ENCODE measurements around the gene ADGRG3. TPM values are rescaled to one million over a fixed set of nuclear protein-coding genes. Genes with fewer than 3 reads are reported as not detected.

Gene ADGRG3
- total and polyA plus RNA-seq, 10 of the 15 experiments (the other 5 are each of a cell fraction or from before 2014, with no cell fraction given) = 0.10 to 0.11 (median 0.10) TPM; not detected in 7

- Histone ChIP-seq H3K4me2 (ENCODE audit: control insufficient read depth, insufficient read depth) (no peak overlapping the region), H3K4me3 (no peak overlapping the region), H3K9ac (ENCODE audit: control insufficient read depth, insufficient read depth, low read length) (no peak overlapping the region), H4K20me1 (ENCODE audit: control insufficient read depth, insufficient read depth) (no peaks in the 10 kb centered on the region), H3K36me3 (ENCODE audit: control insufficient read depth in 2 of 2, insufficient read depth in 2 of 2, low read length in 1 of 2) (no peaks in the 10 kb centered on the region), H3K79me2 (ENCODE audit: control insufficient read depth, insufficient read depth, low read length) (no peaks in the 10 kb centered on the region), H3K9me3 (replicated peaks; ENCODE audit: control insufficient read depth, insufficient read depth, low read length) (no peaks in the 10 kb centered on the region), H3K4me1 (ENCODE audit: control insufficient read depth, insufficient read depth, low read length) (no peaks in the 10 kb centered on the region), H2AFZ (ENCODE audit: control insufficient read depth, low read depth, low read length) (no peak overlapping the region), H3K27ac (ENCODE audit: control insufficient read depth, insufficient read depth) (no peak overlapping the region), H3K27me3 (replicated peaks in 1 of 2; ENCODE audit: control insufficient read depth in 2 of 2, insufficient read depth in 2 of 2, low read length in 1 of 2) (no peaks in the 10 kb centered on the region; a peak in 1 of 4 replicates)
- POLR2A ChIA-PET = interaction anchor here (0.6 kb wide), 2 partner anchors 167 to 228 kb away, joined by 3 to 4 read pairs; no protein-coding TSS in a partner anchor
- in situ Hi-C loops (cut with MboI) = no loop called here
- SMC1A ChIA-PET (ENCODE audit: uncharacterized antibody, unreplicated experiment) = no interaction called here
- WGBS (ENCODE audit: insufficient coverage, insufficient replicate concordance, low lambda C conversion rate, missing lambda C conversion rate) = 37% methylated on average over 11 of the region's 11 CpGs
- intact Hi-C loops (cut with micrococcal nuclease; ENCODE audit: unreplicated experiment) = no loop called here
- DNase-seq (ENCODE audit: low read depth, low spot score) (no peak), ATAC-seq (peak; percentile 60), FAIRE-seq (no peak)
- no TSS peak for BruUV-seq (replicated peaks)
- RAD21 ChIA-PET (ENCODE audit: unreplicated experiment) = interaction anchor here (0.6 kb wide), 1 partner anchor 419 kb away, joined by 3 read pairs; no protein-coding TSS in a partner anchor
- CTCF ChIA-PET = no interaction called here
- TF ChIP-seq RUNX3 (IDR thresholded peaks at IDR 0.05; ENCODE audit: low read length) = no peak
- TF ChIP-seq, protein P1, sequence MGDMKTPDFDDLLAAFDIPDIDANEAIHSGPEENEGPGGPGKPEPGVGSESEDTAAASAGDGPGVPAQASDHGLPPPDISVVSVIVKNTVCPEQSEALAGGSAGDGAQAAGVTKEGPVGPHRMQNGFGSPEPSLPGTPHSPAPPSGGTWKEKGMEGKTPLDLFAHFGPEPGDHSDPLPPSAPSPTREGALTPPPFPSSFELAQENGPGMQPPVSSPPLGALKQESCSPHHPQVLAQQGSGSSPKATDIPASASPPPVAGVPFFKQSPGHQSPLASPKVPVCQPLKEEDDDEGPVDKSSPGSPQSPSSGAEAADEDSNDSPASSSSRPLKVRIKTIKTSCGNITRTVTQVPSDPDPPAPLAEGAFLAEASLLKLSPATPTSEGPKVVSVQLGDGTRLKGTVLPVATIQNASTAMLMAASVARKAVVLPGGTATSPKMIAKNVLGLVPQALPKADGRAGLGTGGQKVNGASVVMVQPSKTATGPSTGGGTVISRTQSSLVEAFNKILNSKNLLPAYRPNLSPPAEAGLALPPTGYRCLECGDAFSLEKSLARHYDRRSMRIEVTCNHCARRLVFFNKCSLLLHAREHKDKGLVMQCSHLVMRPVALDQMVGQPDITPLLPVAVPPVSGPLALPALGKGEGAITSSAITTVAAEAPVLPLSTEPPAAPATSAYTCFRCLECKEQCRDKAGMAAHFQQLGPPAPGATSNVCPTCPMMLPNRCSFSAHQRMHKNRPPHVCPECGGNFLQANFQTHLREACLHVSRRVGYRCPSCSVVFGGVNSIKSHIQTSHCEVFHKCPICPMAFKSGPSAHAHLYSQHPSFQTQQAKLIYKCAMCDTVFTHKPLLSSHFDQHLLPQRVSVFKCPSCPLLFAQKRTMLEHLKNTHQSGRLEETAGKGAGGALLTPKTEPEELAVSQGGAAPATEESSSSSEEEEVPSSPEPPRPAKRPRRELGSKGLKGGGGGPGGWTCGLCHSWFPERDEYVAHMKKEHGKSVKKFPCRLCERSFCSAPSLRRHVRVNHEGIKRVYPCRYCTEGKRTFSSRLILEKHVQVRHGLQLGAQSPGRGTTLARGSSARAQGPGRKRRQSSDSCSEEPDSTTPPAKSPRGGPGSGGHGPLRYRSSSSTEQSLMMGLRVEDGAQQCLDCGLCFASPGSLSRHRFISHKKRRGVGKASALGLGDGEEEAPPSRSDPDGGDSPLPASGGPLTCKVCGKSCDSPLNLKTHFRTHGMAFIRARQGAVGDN (IDR thresholded peaks at IDR 0.05) = no peak
- no peak for TF ChIP-seq NFXL1 (IDR thresholded peaks at IDR 0.05; ENCODE audit: borderline replicate concordance)
- TF ChIP-seq TAF1 (IDR thresholded peaks at IDR 0.05; ENCODE audit: borderline replicate concordance, low read depth, low read length) = no peak
- no peak for TF ChIP-seq USF2 (IDR thresholded peaks at IDR 0.05; ENCODE audit: borderline replicate concordance, low read depth, low read length)
- TF ChIP-seq, protein P2, sequence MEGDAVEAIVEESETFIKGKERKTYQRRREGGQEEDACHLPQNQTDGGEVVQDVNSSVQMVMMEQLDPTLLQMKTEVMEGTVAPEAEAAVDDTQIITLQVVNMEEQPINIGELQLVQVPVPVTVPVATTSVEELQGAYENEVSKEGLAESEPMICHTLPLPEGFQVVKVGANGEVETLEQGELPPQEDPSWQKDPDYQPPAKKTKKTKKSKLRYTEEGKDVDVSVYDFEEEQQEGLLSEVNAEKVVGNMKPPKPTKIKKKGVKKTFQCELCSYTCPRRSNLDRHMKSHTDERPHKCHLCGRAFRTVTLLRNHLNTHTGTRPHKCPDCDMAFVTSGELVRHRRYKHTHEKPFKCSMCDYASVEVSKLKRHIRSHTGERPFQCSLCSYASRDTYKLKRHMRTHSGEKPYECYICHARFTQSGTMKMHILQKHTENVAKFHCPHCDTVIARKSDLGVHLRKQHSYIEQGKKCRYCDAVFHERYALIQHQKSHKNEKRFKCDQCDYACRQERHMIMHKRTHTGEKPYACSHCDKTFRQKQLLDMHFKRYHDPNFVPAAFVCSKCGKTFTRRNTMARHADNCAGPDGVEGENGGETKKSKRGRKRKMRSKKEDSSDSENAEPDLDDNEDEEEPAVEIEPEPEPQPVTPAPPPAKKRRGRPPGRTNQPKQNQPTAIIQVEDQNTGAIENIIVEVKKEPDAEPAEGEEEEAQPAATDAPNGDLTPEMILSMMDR (IDR thresholded peaks at IDR 0.05 in 2 of 3, conservative IDR thresholded peaks at IDR 0.05 in 1 of 3; ENCODE audit: control insufficient read depth in 2 of 3, extremely low read depth in 1 of 3, insufficient read depth in 1 of 3, low read depth in 3 of 3, low read length in 3 of 3) = no peak
- TF ChIP-seq EZH2 (IDR thresholded peaks at IDR 0.05; ENCODE audit: borderline replicate concordance, control insufficient read depth, low read depth, low read length) = no peak
- TF ChIP-seq ZNF207 (IDR thresholded peaks at IDR 0.05; ENCODE audit: borderline replicate concordance) = no peak
- TF ChIP-seq NKRF (conservative IDR thresholded peaks at IDR 0.05) = no peak
- no peak for TF ChIP-seq KDM1A (IDR thresholded peaks at IDR 0.05; ENCODE audit: borderline replicate concordance)
- TF ChIP-seq MTA3 (IDR thresholded peaks at IDR 0.05; ENCODE audit: borderline replicate concordance, low read length) = no peak
These were observed 36.2 kb downstream of the ADGRG3 start for GRCh38 chr16:57704011-57704904.
